Chondrocyte (in vitro differentiated cells): Measurements from ENCODE around the gene SRRT. TPM values are rescaled to one million over a fixed set of nuclear protein-coding genes. Genes with fewer than 3 reads are reported as not detected.
A peak's percentile ranks its signal among the peaks of the same experiment; 100 is the strongest.

Experiments used
- DNase-seq: peaks from one replicate; pipeline ENCODE4 v3.0.0; 2021; ENCODE audit warnings: mixed read lengths, low spot score
- H3K27ac Mint-ChIP-seq: one replicate; pipeline ENCODE4 v1.8.0; 2021; ENCODE audit warnings: mild to moderate bottlenecking, moderate library complexity, mixed read lengths; ENCODE audit not compliant: unreplicated experiment
- H3K27me3 Mint-ChIP-seq: 2 replicates; pipeline ENCODE4 v1.8.0; 2021; ENCODE audit warnings: low read depth, mixed read lengths
- H3K36me3 Mint-ChIP-seq: 2 replicates; pipeline ENCODE4 v1.8.0; 2021; ENCODE audit warnings: low read depth, mixed read lengths
- H3K4me1 Mint-ChIP-seq: 2 replicates; pipeline ENCODE4 v1.8.0; 2021; ENCODE audit warnings: low read depth, mild to moderate bottlenecking, mixed read lengths
- H3K4me3 Mint-ChIP-seq: one replicate; pipeline ENCODE4 v1.8.0; 2021; ENCODE audit warnings: mild to moderate bottlenecking, moderate library complexity, mixed read lengths; ENCODE audit not compliant: unreplicated experiment
- H3K9me3 Mint-ChIP-seq: 2 replicates; pipeline ENCODE4 v1.8.0; 2021; ENCODE audit warnings: low read depth, mixed read lengths
- CTCF ChIP-seq: fragments of 200-600 bp; sonication (generic); IDR thresholded peaks from 2 replicates; pipeline ENCODE4 v1.5.0; 2021; ENCODE audit warnings: antibody characterized with exemption, mild to moderate bottlenecking, moderate library complexity
- long read RNA-seq: library from polyadenylated mRNA; stranded (forward); transcript quantifications from one replicate; pipeline ENCODE4 v2.0.0, GENCODE V29; 2021
- total RNA-seq: library from RNA; stranded (reverse); gene quantifications from 3 replicates; pipeline ENCODE4 v1.2.1, GENCODE V29; 2021

SRRT gene
- total RNA-seq = 104 to 138 TPM (median 105 TPM) in 3 replicates
- long read RNA-seq, transcript SRRT-215 (20 exons, 2,964 nt) = minor isoform, 34 of 112 reads
- long read RNA-seq, transcript SRRT-216 (20 exons, 2,955 nt) = minor isoform, 9 of 112 reads
- long read RNA-seq, transcript SRRT-213 (20 exons, 2,905 nt) = major isoform, 36 of 112 reads
- long read RNA-seq, partial matches to known transcripts = 21 of 112 reads
- long read RNA-seq, other reads (novel, unspliced or antisense) = 10 of 112 reads

- Mint-ChIP-seq H3K27me3 (no peaks in the 10 kb centered on the region), H3K36me3 (peaks cover 31% of the 10 kb centered on the region), H3K4me1 (peaks cover 73% of the 10 kb centered on the region), H3K9me3 (no peaks in the 10 kb centered on the region), H3K4me3 (peak within 1 kb of the TSS; percentile 99), H3K27ac (peak within 1 kb of the TSS; percentile 98)
- peak; percentile 61 for TF ChIP-seq CTCF
- DNase-seq = peak; percentile 99
These were observed at the start of gene SRRT for GRCh38 chr7:100874577-100875355. Gene SRRT, plus strand, starts transcription at chr7:100875103. Its CDS starts 488 bp downstream, at chr7:100875591.

GRCh38 chr7:100825215-100825671 is 49.7 kb upstream of the SRRT start:
- TF ChIP-seq CTCF = no peak
- DNase-seq = no peak
- Mint-ChIP-seq H3K4me3 (peak overlapping the region; percentile 87), H3K27me3 (no peaks in the 10 kb centered on the region), H3K9me3 (no peaks in the 10 kb centered on the region), H3K4me1 (peaks cover 31% of the 10 kb centered on the region), H3K36me3 (peaks cover 16% of the 10 kb centered on the region), H3K27ac (peak overlapping the region; percentile 37)

GRCh38 chr7:100825751-100826513 is 49.0 kb upstream of the SRRT start:
- no peak for DNase-seq
- peak overlapping the region; percentile 87 for H3K4me3 Mint-ChIP-seq

GRCh38 chr7:100826514-100827329 is 48.2 kb upstream of the SRRT start:
- peak overlapping the region; percentile 70 for H3K27ac Mint-ChIP-seq
- H3K9me3 Mint-ChIP-seq = no peaks in the 10 kb centered on the region
- no peaks in the 10 kb centered on the region for H3K27me3 Mint-ChIP-seq
- DNase-seq = no peak
- peak overlapping the region; percentile 93 for H3K4me3 Mint-ChIP-seq
- peaks cover 8% of the 10 kb centered on the region for H3K36me3 Mint-ChIP-seq
- H3K4me1 Mint-ChIP-seq = peaks cover 31% of the 10 kb centered on the region
- TF ChIP-seq CTCF = no peak

More at GRCh38 chr7:100825751-100826513, 49.0 kb upstream of the SRRT start:
- peaks cover 31% of the 10 kb centered on the region for H3K4me1 Mint-ChIP-seq
- peak overlapping the region; percentile 70 for H3K27ac Mint-ChIP-seq
- H3K9me3 Mint-ChIP-seq = no peaks in the 10 kb centered on the region
- H3K36me3 Mint-ChIP-seq = peaks cover 11% of the 10 kb centered on the region
- TF ChIP-seq CTCF = peak; percentile 74
- no peaks in the 10 kb centered on the region for H3K27me3 Mint-ChIP-seq
